NCI-H345 treated with DMSO at 0.1 percent for 48 hours (cell line): Measurements from ENCODE around the gene ANKRD63.

Source experiments
- DNase-seq: peaks from one replicate; lab custom pipeline; 2025; ENCODE audit not compliant: unreplicated experiment; lab: John Stamatoyannopoulos, UW

ANKRD63 gene

DNA sequence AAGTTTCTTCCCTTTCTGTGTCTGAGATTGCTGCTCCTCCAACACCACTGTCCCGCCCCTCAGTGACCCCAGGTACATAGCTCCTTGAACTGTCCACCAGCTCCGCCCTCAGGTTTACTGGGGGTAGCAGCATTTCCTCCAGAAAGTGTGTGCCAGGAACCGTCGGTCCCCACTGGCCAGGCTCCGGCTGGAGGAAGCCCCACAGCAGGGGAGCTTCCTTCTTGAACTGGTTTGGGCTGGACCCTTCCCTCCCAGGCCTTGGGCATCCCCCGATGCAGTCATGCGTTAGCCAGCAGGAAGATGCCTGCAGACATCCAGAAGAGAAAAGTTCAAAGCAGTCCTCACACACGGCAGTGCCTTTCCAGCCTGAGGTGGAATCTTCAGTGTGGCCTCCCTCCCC, 24.3 kb downstream of the ANKRD63 start:
- no peak for DNase-seq

DNA sequence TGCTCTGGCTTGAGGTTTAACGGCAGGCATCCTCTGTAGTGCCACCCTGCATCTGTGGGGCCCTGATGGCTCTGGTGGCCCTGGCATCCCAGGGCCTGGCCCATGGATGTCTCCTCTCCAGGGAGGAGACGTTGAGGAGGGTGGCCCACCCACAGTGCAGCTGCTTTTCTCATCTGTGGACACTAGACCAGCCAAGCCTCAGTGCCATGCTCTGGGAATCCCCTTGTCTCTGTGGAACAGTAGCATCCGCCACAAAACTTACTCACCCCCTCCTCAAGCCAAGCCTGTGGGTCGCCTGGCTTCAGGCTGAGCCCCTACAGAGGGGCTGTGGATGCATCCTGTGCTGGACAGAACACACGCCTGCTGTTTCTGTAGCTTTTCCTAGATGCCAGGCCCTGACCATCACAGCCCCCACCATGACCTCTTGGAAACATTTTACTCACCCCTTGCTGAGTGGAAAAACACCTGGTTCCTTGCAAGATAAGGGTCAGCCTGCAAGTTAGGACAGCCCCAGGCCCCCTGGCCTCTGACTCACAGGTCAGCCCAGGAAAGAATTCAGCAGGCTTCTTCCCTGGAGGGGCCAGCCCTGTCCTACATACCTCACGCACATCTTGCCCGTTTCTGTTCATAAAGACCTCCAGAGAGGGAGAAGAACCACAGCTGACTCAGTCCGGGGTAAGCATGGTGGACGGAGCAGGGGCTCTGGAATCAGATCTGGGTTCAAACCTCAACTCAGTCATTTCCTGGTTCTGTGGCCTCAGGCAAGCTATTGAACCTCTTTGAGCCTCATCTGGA, 25.0 kb downstream of the ANKRD63 start:
- DNase-seq: no peak

DNA sequence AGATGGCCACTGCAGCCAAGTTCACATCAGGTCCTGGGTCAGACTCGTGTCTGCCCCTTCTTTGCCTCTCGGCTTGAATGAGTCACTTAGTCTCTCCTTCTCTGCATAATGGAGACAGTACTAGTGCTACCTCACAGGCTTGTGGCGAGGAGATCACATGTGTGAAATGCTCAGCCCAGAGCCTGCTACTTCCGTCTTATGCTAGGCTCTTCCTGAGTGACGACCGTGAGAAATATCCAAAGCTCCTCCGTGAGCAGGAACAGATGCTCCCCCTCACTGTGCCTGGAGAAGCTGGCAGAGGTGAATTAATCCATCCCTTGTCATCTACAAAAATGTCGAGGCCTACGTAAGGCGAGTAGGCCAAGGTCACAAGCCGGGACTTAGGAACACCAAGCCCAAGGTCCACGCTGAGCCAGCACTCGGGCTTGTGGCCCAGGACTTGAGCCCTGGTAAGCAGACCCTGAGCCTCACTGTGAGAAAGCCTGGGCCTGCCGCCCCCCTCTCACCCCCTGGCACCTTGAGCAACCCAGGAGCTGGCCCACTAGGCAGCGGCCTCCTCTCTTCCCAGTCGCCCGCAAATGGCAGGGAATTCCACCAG, 26.1 kb downstream of the ANKRD63 start:
- no peak for DNase-seq

DNA sequence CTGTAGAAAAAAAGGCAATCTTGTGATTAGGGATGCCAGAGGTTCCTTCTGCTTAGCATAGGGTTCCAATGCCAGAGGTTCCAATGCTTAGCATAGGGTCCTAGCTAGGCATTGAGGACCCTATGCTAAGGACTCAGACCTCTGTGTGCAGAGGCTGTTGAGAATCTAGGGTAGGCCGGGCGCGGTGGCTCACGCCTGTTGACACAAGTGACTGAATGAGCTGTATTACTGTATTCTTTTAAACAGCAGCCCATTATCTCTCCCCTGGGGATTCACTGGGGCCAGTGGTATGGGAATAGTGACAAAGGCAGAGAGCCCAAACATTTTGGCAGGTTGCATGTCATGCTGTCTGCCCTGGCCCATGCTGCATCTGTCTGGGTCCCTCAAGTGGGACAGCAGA, 27.8 kb downstream of the ANKRD63 start:
- DNase-seq: no peak

DNA sequence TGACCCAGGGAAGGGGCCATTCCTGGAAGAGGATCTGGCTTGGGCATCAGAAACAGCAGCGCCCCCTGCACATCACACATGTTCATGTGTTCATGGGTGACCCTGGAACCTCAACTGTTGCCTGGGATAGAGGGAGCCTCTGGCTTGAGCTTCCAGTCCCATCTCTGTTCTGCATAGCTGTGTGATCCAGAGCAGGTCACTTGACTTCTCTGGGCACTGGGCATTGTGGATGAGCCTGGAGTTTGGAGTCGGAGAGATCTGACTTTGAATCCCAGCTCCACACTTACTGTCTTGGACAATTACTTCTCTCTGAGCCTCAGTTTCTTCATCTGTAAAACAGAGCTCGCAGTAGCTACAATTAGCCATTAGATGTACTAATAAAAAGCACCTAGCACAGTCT, 28.4 kb downstream of the ANKRD63 start:
- DNase-seq: no peak

DNA sequence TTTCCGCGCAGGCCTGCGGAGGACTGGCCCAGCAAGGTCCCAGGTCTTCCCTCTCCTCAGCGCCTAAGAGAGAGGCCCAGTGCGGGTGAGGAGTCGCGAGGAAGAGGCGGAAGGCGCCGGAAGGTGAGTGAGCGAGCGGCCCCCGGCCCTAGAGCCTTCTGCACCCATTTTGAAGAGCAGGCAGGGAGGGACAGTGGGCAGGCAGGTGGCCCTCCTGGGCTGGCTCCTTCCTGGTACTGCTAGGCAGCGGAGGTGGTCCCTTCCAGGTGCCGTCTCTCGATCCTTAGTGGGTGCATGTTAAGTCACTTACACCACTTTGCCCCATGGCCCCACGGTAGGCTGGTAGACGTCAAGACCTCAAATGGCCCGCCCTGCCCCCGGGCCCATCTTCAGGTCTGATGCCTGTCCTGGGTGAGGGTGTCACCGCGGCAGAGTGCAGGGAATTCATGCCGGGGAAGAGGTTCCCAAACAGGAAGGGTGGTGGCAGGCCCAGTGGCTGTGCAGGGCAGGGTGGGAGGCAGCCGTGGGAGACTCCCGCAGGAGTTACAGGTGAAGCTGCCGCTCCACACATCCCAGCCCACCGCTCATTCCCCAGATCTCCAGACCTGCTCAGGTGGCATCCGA, 29.6 kb downstream of the ANKRD63 start:
- no peak for DNase-seq

DNA sequence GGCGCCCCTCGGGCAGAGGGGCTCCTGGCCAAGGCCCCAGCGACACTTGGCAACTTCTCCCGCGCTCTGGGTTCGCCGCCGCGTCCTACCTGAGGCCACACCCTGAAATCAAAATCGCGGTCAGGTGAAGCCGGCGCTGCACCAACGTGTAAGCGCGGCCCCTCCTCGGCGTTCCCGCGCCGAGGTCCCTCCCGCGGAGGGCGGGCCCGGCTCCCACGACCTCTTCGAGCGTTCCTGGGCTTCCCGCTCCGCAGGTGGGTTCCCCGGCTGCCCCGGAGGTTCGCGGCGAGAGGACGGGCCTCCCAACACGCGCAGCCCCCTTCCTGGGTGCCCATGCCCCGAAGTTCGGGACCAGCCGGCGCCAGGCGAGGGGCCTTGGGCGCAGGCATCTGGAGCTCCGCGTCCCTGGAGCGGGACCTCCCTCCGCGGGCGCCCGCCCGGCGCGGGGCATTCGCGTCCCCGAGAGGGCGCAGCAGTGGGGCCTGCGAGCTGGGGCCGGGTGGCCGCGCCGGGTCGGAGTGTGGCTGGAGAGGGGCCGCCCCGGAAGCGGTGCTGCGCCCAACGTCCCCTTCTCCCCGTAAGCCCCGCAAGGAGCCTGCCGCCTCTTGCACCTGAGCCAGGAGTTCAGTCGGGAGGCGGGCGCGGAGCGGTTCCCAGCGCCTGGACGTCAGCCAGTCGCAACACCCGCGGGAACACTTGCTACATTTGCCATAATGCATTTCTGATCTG, 30.3 kb downstream of the ANKRD63 start:
- no peak for DNase-seq

DNA sequence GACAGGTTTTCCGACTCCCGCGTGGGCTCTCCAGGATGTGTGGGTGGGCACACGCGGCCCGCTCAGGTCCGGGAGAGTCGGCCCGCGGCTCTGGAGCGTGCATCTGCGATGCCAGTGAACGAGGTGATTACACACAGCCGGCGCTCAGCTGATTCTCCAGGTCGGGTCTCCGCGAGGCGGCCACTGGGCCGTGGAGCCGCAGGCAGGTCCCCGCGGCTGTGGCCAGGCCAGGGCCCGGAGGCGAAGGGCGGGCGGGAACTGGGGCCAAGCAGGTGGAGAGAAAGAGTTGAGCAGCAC, 30.8 kb downstream of the ANKRD63 start:
- DNase-seq: no peak

DNA sequence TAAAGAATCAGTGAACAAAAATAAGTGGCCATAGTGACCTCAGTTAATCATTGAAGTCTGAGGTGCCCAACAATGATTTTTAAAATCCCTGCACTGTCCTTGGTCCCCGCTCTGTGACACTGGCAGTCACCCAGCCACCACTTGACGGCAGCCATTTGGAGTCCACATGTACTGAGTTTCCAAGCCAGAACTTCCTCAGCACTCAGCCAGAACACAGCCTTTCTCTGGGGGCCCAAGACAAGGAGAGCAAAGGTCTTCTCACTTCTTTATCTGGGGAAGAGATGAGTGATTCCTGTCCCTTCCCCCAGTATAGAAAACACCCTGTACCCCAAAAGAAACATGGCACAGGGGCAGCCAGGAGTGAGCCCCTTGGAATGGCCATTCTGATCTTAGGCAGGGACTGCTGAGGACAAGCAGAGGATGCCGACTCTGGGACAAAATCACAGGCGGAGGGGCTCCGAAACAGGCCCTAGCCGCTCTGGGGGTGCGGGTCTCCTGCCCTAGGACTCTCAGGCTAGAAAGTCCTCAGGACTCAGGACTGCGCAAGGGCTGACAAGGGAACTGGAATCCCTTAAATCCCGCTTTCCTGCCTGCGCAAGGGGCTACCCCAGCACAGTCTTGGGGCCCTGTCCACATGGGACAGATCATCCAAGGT, 31.3 kb downstream of the ANKRD63 start:
- DNase-seq: no peak

DNA sequence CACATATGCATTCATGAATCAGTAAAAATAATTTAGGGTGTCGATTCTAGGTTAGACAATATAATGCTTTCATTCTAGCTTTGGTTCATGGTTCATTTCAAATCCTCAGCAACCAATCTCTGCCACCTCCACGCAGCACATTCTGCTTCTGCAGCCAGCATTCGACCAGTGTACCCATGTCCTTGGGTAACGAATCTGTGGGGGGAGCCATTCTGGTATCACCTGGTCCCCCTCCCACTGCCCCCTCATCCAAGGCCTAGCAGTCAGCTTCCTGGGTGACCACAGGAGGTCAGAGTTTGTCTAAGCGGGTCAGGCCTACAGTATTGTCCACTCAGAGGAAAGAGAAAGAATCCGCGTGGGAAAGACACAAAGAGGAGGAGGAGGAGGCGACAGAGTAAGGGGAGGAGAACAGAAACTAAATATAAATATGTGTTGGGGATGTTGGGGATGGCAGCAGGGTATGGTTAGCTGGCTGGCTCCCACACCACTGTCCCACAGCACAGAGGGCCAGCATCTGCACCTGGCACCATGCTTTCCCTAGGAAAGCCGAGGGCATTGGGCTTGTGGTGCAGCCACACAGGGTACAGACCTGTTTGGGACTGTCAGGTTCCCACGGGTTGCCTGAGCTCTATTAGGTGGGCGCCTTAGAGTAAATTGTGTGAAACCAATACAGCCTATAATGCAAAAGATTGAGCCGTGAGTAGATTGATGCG, 31.9 kb downstream of the ANKRD63 start:
- DNase-seq: no peak

DNA sequence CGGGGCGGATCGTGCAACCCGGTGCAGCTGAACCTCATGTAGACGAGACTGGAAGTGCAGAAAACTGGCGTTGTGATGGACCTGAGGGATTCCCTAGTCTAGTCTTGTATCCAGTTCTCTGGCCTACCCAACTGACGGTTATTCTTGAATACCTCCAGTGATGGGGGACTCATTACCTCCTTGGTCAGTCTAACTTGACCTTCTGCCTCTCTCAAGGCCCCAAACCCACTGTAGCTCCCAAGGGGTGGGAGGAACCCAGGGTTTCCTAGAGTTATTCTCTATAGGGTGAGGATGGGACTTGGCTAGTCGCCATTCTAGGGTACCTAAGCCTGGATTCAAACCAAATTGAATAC, 32.6 kb downstream of the ANKRD63 start:
- DNase-seq: no peak

DNA sequence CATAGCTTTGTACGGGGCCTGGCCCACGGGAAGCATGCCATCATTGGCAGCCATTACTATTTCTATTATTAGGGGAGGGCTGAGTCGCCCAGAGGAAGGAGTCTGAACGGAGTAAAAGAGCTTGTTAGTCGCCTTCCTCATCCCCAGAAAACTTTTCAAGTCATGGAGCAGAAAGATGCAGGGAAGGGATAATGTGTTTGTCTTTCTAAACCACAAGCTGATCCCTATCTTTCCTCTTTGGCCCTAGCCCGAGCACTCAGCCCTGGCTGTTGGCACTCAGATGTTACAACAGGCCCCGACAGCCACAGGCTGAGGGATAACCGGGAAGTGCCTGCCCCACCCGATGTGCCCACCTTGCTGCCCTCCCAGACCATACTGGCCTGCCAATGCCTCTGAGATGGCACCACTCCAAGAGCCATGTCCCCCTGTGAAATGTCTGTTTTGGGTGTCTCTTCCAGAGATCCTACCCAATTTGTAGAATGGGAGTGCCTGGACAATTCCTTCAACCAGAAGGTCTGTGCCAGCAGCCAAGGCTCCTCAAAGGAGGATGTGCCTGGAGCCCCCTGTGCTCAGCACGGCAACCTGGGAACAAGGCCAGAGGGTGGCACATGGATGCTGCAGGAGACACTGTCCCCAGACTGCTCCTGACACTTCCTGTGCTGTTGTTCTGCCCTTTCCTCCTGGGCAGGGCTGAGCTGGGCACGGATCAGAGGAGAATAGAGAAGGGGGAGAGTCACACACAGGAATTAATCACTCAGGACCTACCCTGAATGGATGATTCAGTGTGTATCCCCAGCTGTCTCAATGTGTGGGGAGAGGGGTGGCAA, 33.2 kb downstream of the ANKRD63 start:
- DNase-seq: no peak

DNA sequence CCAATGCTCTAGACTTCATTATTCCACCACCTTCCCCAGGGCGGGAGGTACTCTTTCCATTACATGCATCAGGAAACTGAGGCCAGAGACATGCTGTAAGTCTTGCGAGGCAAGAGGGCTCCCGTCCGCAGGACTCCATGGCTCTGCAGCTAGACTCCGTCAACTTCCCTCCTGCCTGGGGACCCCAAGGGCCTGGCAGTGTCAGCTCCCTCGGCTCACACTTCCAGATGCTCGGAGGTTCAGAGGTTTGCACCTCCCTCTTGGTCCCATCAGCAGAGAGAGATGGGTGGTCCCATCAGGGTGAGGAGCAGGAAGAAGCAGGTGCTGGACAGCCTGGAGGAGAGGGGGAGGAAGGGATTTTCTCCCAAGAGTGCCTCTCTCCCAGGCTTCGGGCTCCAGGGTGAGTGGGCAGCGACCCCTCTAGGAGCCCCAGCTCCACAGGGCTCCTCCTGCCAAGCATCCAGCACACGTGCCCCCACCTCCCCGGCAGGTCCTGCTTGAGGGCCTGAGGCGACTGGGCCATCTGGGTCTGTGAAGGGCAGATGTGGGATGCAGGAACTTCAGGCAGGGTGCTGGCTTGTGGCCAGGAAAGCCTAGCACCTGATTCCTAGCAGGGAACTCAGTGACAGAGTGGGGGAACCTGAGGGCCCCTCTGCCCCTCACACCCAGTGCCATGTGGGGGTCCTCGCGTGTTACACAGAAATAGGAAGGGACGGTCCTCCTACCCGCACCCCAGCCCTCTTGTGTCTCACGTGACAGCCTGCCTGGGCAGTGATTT, 34.7 kb downstream of the ANKRD63 start:
- no peak for DNase-seq

DNA sequence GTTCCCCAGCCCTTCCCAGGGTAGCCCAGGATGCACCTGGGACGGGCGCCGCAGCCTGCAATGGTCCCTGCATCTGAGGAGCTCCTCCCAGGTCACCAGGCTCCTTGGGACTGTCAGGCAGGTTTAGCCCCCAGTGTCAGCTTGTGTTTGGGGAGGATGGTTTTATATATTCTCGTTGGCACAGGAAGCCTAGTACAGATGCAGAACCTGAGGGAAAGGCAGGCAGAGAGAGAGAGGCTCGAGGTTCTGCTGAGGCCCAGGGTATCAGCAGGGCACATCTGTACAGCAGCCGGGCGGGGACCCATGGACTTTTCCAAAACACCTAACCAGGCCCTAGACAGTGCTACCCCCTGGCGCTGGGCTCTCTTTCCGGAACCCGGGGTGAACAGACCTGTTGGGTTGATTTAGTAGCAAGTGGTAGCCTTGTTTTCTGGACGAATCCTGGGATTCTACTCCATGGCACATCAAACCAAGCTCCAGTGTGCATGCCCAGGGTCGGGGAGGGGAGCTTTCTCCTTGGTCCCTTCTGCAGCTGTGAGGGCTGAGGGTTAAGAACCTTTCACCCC, 35.4 kb downstream of the ANKRD63 start:
- no peak for DNase-seq

DNA sequence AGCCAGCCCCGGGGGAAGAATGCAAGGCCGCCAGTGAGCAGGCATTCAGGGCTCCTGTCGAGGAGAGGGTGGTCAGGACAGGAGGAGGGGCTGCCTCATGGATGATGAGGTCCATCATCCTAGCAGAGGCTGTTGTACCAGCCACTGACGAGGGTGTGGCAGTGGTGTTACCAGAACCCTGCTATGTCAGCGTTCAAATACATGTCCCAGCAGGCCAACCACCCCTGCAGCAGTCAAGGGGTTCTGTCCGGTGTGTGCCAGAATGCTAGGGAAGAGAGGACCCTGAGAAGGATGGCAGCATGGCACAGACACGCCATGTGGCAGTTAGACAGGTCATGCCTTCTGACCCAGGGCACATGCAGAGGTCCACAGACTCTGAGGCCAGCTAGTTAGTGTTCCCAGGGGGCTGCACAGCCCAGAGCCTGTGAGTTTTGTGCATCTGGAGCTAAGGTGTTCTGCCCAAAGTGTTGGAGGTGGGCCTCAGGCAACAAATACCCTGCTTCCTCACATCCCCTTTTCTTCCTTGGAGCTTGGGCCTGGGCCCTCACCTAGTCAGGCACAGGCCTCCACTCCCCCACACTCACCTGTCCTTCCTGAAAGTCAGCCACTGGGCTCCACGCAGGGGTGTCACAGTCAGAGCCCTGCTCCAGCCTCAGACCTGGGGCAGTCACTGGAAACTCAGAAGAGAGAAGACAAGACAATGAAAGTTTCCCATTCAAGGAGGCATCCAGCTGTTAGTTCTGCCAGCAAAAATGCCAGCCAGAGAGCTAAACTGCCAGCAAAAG, 36.2 kb downstream of the ANKRD63 start:
- no peak for DNase-seq

DNA sequence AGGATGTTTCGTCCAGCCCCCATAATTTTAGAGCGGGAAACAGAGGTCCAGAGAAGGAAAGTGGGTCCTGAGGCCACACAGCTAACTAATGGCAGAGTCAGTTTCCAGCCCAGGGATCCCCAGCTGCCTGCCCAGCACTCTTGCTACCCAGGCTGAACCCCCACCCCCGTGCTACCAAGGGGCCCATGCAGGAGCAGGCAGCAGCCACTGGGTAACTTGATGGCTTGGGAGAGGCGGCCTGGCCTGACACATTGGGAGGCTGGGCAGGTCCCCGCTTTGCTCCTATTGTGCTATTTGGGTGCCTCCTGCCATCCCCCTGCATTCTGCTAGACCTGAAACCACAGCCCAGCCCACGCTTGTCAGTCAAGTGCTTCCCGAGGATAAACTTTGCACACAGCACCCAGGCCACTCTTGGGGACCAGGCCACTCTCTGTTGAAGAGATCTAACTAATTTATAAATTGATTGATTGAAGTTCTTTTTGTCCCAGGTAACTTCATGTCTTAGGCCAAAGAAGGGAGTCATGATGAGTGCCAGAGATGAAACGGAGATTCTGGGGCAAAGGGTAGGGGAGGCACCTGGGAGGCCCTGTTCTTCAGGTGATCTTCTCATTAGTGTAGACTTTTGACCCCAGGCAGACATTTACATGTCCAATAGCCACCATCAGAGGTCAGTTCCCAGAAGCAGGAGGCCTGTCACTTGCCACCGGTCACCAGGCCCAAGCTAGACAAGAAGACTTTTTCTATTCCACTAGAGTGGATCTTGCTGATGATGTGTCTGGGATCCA, 37.0 kb downstream of the ANKRD63 start:
- no peak for DNase-seq

DNA sequence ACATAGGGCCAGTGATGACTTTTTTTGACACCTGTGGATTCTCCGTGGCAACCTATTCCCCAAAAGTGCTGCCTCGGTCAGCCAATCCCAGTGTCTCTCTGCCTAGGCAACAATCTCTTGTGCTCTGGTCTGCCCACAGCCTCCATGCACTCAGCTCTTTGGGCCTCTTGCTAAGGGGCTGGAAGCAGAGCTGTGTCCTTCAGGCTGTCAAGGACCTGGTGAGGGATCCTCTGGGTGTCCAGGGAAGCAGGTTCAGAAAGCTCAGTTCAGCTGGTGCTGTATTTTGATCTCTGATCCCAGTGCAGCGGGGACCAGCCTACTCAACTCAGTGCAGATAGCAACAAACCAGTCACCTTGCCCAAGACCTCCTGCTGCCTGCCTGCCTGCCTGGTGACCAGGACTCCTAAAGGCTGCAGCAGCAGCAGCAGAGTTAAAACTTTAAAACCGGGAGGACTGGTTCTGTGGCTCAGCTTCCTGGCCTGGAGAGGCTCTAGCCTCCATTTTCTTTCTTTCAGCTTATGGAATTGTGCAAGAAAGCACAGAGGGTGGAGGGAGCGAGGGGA, 37.8 kb downstream of the ANKRD63 start:
- no peak for DNase-seq
